Breast epithelium (tissue), 4 donors: Measurements from ENCODE around the gene SYNE1. TPM values are rescaled to one million over a fixed set of nuclear protein-coding genes. Genes with fewer than 3 reads are reported as not detected.

Experiments
- DNase-seq, 2 donors: peaks; one replicate each; pipeline ENCODE4 v3.0.0-alpha.2; 2019; ENCODE audit warnings: low spot score in 2 of 2
- H3K27ac ChIP-seq, 2 donors: fragments of 200-600 bp; sonication (generic) in 1 of 2; one replicate each; pipeline ENCODE4 v1.5.1; 2016 to 2019; ENCODE audit warnings: mild to moderate bottlenecking in 1 of 2
- H3K27me3 ChIP-seq, 2 donors: fragments of 200-600 bp; sonication (generic) in 1 of 2; one replicate each; pipeline versions ENCODE4 v1.5.1 to v1.6.0; 2017 to 2019; ENCODE audit warnings: control low read depth in 1 of 2, mild to moderate bottlenecking in 1 of 2
- H3K36me3 ChIP-seq: fragments of 200-600 bp; one replicate; pipeline ENCODE4 v1.5.1; 2019
- H3K4me1 ChIP-seq, 2 donors: fragments of 200-600 bp; sonication (generic); one replicate each; pipeline ENCODE4 v1.5.1; 2016 to 2019; ENCODE audit warnings: control low read depth in 1 of 2
- H3K4me3 ChIP-seq, 3 donors: fragments of 200-600 bp; sonication (generic); 1 replicate in 2 of 3; 2 replicates in 1 of 3; pipeline ENCODE4 v1.5.1; 2016 to 2019; ENCODE audit warnings: mild to moderate bottlenecking in 3 of 3, moderate library complexity in 2 of 3
- H3K9me3 ChIP-seq, 2 donors: fragments of 200-600 bp; sonication (generic) in 1 of 2; one replicate each; pipeline ENCODE4 v1.5.1; 2016 to 2019; ENCODE audit warnings: control low read depth in 1 of 2
- CTCF ChIP-seq, 3 donors: fragments of 450-650 bp; IDR thresholded peaks; one replicate each; pipeline ENCODE4 v1.5.1; 2016 to 2017; ENCODE audit warnings: antibody characterized with exemption in 3 of 3, mild to moderate bottlenecking in 3 of 3, moderate library complexity in 3 of 3
- POLR2A ChIP-seq: fragments of 450-650 bp; IDR thresholded peaks from one replicate; pipeline ENCODE4 v1.6.1; 2016; ENCODE audit warnings: antibody characterized with exemption, mild to moderate bottlenecking, moderate library complexity
- POLR2AphosphoS5 ChIP-seq, 3 donors: sonication (generic); formaldehyde crosslinking; IDR thresholded peaks; one replicate each; pipeline ENCODE4 v1.6.1; 2017; ENCODE audit warnings: antibody characterized with exemption in 3 of 3
- intact Hi-C: fragments of 100-400 bp; cut with DNase I; formaldehyde crosslinking; loops from one replicate; pipeline ENCODE4 v1.15.1; 2023; ENCODE audit warnings: low total_unique reads
- total RNA-seq, 3 donors: library from RNA; depleted of rRNA; stranded (reverse); fragments of >200 nt; gene quantifications; one replicate each; pipeline ENCODE4 v1.1.0, GENCODE V29; 2016

Gene SYNE1
- total RNA-seq, 3 donors from 2014 or later = 80.9 to 106 (median 95.7) TPM

- Histone ChIP-seq H3K27ac (no peak overlapping the region), H3K27me3 (no peaks in the 10 kb centered on the region), H3K36me3 (peaks cover 4% of the 10 kb centered on the region), H3K9me3 (no peaks in the 10 kb centered on the region), H3K4me3 (no peak overlapping the region), H3K4me1 (no peaks in the 10 kb centered on the region)
- TF ChIP-seq CTCF (IDR thresholded peaks at IDR 0.05) (peak; percentile 74 to 87 (median 85)), POLR2A (no peak), POLR2AphosphoS5 (IDR thresholded peaks at IDR 0.05) (no peak)
- intact Hi-C loops = no loop called here
- DNase-seq = no peak
Observed at GRCh38 chr6:152124429-152125074, 512.6 kb downstream of the SYNE1 start.

GRCh38 chr6:152123076-152123475 is 514.1 kb downstream of the SYNE1 start:
- TF ChIP-seq POLR2A (no peak), CTCF (IDR thresholded peaks at IDR 0.05) (no peak), POLR2AphosphoS5 (IDR thresholded peaks at IDR 0.05) (no peak)
- no peak for DNase-seq
- no peak overlapping the region for H3K4me3 ChIP-seq
- intact Hi-C loops = no loop called here
- H3K27ac ChIP-seq = no peak overlapping the region
- H3K9me3 ChIP-seq = no peaks in the 10 kb centered on the region
- H3K27me3 ChIP-seq = no peaks in the 10 kb centered on the region
- H3K4me1 ChIP-seq = no peaks in the 10 kb centered on the region
- peaks cover 4% of the 10 kb centered on the region for H3K36me3 ChIP-seq

- peaks cover 4% of the 10 kb centered on the region for H3K36me3 ChIP-seq
- intact Hi-C loops = no loop called here
- TF ChIP-seq CTCF (IDR thresholded peaks at IDR 0.05) (no peak), POLR2AphosphoS5 (IDR thresholded peaks at IDR 0.05) (no peak), POLR2A (no peak)
- peaks cover 0 to 1% of the 10 kb centered on the region in 2 donors for H3K4me1 ChIP-seq
- DNase-seq = no peak
- no peaks in the 10 kb centered on the region for H3K27me3 ChIP-seq
- no peaks in the 10 kb centered on the region for H3K9me3 ChIP-seq
- no peak overlapping the region for H3K4me3 ChIP-seq
- no peak overlapping the region for H3K27ac ChIP-seq
Observed at GRCh38 chr6:152122434-152122833, 514.7 kb downstream of the SYNE1 start.

- Histone ChIP-seq H3K4me3 (no peak overlapping the region), H3K4me1 (peaks cover 0 to 6% of the 10 kb centered on the region in 2 donors), H3K27ac (no peak overlapping the region), H3K36me3 (peaks cover 4% of the 10 kb centered on the region), H3K9me3 (no peaks in the 10 kb centered on the region), H3K27me3 (no peaks in the 10 kb centered on the region)
- no peak for DNase-seq
- intact Hi-C loops = no loop called here
- no peak for TF ChIP-seq POLR2A
- no peak for TF ChIP-seq POLR2AphosphoS5 (IDR thresholded peaks at IDR 0.05)
- TF ChIP-seq CTCF (IDR thresholded peaks at IDR 0.05) = no peak
Observed at GRCh38 chr6:152121910-152122309, 515.3 kb downstream of the SYNE1 start.

GRCh38 chr6:152119831-152120230 is 517.3 kb downstream of the SYNE1 start:
- no peak overlapping the region for H3K4me3 ChIP-seq
- H3K4me1 ChIP-seq = peaks cover 0 to 9% of the 10 kb centered on the region in 2 donors
- H3K27me3 ChIP-seq = no peaks in the 10 kb centered on the region
- H3K9me3 ChIP-seq = no peaks in the 10 kb centered on the region
- intact Hi-C loops = no loop called here
- no peak for DNase-seq
- TF ChIP-seq POLR2AphosphoS5 (IDR thresholded peaks at IDR 0.05) (no peak), POLR2A (no peak), CTCF (IDR thresholded peaks at IDR 0.05) (no peak)
- no peak overlapping the region for H3K27ac ChIP-seq
- peaks cover 4% of the 10 kb centered on the region for H3K36me3 ChIP-seq
